ENCODE results near the gene CABP7.

- TF ChIP-seq CTCF (IDR thresholded peaks at IDR 0.05; ENCODE audit: borderline replicate concordance, extremely low read depth, low read length, poor library complexity, severe bottlenecking) (peak; percentile 48), EZH2 (IDR thresholded peaks at IDR 0.05; ENCODE audit: borderline replicate concordance, low read depth, low read length, severe bottlenecking) (no peak)
These were observed 7.3 kb downstream of the CABP7 start for GRCh38 chr22:29727131-29727523.
